Stimulated activated CD4-positive, alpha-beta T cell treated with anti-CD3 and anti-CD28 coated beads, Interleukin-4, amount 100 ng/mL, for 1 hour (primary cell): ENCODE measurements around the gene PHLDB3.
"Not testable (repeated sequence)": the region's sequence is repeated elsewhere in the genome, so short reads cannot be mapped to it uniquely, and the experiment has no call there.

Source experiments
- DNase-seq: peaks from one replicate; pipeline ENCODE4 v3.0.0-alpha.2; 2020

Gene PHLDB3

DNA sequence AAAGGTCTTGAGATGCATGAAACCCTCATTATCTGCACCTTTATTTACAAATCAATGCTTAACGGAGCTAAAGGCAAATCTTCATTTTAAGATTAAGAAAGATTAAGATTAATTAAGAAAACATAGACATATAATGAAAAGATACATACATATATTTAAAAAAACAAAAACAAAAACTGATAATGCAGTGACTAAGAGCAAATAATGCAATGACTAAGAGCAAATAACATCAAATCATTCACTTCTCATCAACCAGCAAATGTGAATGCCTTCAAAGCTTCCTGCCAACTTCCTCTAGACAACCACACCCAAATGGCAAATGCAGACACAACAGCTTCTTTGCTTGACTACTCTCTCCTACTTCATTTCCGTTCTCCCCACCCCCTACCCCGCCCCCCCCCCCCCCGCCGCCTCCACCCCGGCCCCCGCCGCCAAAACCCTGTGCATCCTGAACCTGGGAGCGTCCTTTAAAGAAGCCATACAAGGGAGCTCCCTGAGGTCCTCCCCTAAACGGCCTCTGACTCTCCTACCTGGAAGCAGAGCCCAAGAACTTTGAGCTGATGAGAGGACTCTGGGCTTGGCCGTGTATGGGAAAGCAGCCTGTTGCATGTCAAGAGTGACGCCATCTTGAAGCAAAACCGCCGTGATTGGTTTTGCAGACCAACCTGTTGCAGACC lies 65.4 kb downstream of the PHLDB3 start:
- DNase-seq = no peak

- DNase-seq = no peak
Measured at GRCh38 chr19:43438291-43439031, 66.1 kb downstream of the PHLDB3 start.

DNA sequence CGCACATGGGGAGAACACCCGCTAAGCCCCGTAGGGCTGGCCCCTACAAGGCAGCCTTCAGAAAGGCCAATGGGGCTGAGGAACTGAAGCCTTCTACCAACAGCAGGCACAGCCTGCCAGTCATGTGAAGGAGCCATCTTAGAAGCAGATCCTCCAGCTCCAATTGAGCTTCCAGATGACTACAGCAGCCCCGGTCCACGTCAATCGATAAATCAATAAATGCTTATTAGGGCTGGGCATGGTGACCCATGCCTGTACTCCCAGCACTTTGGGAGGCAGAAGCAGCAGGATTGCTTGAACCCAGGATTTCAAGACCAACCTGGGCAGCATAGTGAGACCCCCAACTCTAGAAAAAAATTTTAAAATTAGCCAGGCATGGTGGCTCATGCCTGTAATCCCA lies 66.8 kb downstream of the PHLDB3 start:
- no peak for DNase-seq

DNA sequence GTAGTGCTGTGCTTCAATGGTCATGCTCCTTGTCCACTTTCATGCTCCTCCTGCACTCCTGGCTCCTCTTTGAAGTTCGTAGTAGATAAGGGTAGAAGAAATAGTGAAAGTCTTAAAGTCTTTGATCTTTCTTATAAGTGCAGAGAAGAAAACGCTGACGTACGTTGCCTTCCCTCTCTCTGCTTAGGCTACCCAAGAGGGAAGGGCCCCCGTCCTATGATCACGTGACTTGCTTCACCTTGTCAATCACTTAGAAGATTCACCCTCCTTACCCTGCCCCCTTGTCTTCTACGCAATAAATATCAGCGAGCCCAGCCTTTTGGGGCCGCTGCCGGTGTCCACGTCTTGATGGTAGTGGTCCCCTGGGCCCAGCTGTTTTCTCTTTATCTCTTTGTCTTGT lies 67.3 kb downstream of the PHLDB3 start:
- not testable (repeated sequence) for DNase-seq

DNA sequence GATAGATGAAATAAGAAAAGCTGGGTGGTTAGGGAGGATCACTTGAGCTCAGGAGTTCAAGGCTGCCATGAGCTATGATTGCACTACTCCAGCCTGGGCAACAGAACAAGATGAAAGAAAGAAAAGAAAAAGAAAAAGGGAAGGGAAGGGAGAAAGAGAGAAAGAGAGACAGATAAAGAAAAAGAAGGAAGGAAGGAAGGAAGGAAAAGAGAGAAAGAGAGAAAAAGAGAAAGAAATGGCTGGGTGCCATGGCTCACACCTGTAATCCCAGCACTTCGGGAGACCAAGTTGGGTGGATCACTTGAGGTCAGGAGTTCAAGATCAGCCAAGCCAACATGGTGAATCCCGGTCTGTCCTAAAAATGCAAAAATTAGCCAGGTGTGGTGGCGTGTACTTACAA lies 68.8 kb downstream of the PHLDB3 start:
- DNase-seq = no peak

GRCh38 chr19:43433689-43434088 lies 70.9 kb downstream of the PHLDB3 start:
- no peak for DNase-seq

- DNase-seq = no peak
Measured at GRCh38 chr19:43433358-43433673, 71.2 kb downstream of the PHLDB3 start.

DNA sequence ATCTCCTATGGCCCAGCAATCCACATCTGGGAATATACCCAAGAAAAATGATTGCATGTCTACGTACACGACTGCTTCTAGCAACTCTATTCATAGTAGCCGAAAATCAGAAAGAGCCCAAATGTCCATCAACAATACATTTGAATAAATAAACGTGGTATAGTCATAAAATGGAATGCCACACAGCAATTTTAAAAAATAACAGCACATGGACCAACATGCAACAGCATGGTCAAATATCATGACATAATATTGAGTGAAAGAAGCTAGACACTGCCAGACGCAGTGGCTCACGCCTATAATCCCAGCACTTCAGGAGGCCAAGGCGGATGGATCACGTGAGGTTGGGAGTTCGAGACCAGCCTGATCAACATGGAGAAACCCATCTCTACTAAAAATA lies 73.6 kb downstream of the PHLDB3 start:
- no peak for DNase-seq

DNA sequence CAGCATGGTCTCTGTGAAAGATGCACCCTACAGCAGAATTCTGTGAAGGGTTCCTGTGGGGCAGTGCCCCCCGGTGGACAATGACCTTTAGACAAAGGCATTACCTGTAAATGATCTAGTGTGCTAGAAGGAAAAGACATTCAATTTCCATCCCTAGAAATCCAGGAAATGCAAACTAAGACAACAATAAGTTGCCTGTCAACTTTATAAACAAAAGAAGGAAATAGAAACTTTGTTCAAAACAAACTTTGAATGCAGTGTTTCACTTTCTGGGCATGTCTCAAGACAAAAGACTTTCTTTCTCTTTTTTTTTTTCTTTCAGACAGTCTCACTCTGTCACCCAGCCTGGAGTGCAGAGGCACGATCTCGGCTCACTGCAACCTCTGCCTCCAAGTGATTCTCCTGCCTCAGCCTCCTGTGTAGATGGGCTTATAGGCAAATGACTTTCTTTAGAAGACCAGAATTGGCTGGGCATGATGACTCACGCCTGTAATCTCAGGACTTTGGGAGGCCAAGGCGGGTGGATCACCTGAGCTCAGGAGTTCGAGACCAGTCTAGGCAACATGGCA lies 74.3 kb downstream of the PHLDB3 start:
- no peak for DNase-seq

- DNase-seq = no peak
Measured at GRCh38 chr19:43429395-43429794, 75.2 kb downstream of the PHLDB3 start.

DNA sequence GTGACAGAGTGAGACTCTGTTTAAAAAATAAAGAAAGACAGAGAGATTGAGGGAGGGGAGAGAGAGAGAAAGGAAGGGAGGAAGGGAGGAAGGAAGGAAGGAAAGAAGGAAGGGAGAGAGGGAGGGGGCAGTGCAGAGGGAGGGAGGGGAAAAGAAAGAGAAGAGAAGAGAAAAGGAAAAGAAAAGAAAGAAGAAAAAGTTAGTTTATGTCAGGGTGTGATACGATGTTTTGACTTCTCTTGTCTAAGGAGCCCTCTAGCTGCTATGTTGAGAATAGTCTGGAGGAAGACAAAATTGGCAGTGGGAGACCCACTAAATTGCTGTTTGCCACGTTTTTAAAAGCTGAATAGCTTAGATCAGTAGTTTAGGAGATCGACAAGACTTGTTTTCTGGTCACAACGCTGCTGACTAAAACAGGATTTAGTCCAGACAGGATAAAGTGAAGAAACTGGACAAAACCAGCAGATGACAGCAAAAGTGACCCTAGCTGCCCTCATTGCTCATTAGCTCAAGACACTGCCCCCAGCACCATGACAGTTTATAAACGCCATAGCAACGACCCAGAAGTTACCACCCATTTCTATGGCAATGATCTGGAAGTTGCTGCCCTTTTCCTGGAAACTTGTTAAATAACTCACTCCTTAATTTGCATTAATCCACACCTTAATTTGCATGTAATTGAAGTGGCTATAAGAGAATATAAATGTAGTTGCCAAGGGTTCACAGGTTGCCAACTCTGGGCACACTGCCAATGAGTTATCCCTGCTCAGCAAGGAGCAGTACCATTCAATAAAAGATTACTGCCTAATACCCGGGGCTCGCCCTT lies 78.8 kb downstream of the PHLDB3 start:
- no peak for DNase-seq
